Panc1 (cell line): Measurements from ENCODE around the gene STAB1. TPM values are rescaled to one million over a fixed set of nuclear protein-coding genes. Genes with fewer than 3 reads are reported as not detected.

Experiments
- ATAC-seq: fragments of 200-7000 bp; cut with Tn5 transposase; 2 replicates; pipeline ENCODE4 v1.9.1; 2020; ENCODE audit warnings: mild to moderate bottlenecking, moderate library complexity
- BruUV-seq: library from RNA; stranded (reverse); fragments of 400-500 nt; replicated peaks from 2 replicates; lab custom pipeline; 2021; lab: Mats Ljungman, UMichigan
- CTCF ChIA-PET: fragments of 300-600 bp; sonication (Branson Sonifier 250); formaldehyde crosslinking; loops from one replicate; lab custom pipeline; 2022; ENCODE audit warnings: antibody characterized with exemption; lab: Charles Lee
- POLR2A ChIA-PET: fragments of 300-600 bp; sonication (Branson Sonifier 250); formaldehyde crosslinking; loops from one replicate; lab custom pipeline; 2022; ENCODE audit warnings: antibody characterized with exemption; lab: Charles Lee
- DNase-seq: peaks from one replicate; pipeline ENCODE4 v3.0.0-alpha.2; 2010; ENCODE audit warnings: low read depth, low spot score
- H3K27ac ChIP-seq: 2 replicates; pipeline ENCODE4 v1.5.1; 2011; ENCODE audit warnings: mild to moderate bottlenecking, low read length, inconsistent platforms
- H3K27me3 ChIP-seq: fragments of 200-500 bp; sonication (Bioruptor generic); 2 replicates; pipeline ENCODE4 v1.6.0; 2014; ENCODE audit warnings: low read length, inconsistent platforms; ENCODE audit not compliant: control insufficient read depth, insufficient read depth
- H3K36me3 ChIP-seq: fragments of 200-500 bp; sonication (Bioruptor generic); 2 replicates; pipeline ENCODE4 v1.5.1; 2014; ENCODE audit warnings: inconsistent platforms, mild to moderate bottlenecking, low read length, moderate library complexity; ENCODE audit not compliant: control insufficient read depth, insufficient read depth
- H3K4me1 ChIP-seq: 2 replicates; pipeline ENCODE4 v1.5.1; 2011; ENCODE audit warnings: inconsistent platforms, mild to moderate bottlenecking, low read length, moderate library complexity; ENCODE audit not compliant: control insufficient read depth, insufficient read depth
- H3K4me3 ChIP-seq, 2 experiments: 2 replicates each; pipeline ENCODE4 v1.5.1; 2011 to 2012; ENCODE audit warnings: low read depth in 2 of 2, low read length in 2 of 2, mild to moderate bottlenecking in 2 of 2, inconsistent platforms in 1 of 2, moderate library complexity in 1 of 2
- H3K9me3 ChIP-seq: fragments of 200-500 bp; sonication (Bioruptor generic); 2 replicates; pipeline ENCODE4 v1.5.1; 2014; ENCODE audit warnings: low read depth, mild to moderate bottlenecking, inconsistent platforms, low read length, moderate library complexity; ENCODE audit not compliant: control insufficient read depth, insufficient read depth
- POLR2AphosphoS5 ChIP-seq: IDR thresholded peaks from 2 replicates; pipeline ENCODE4 v1.6.1; 2012; ENCODE audit warnings: mild to moderate bottlenecking, low read depth, low read length, moderate library complexity
- SIN3A ChIP-seq: IDR thresholded peaks from 2 replicates; pipeline ENCODE4 v1.6.1; 2012; ENCODE audit warnings: low read depth, mild to moderate bottlenecking, low read length, moderate library complexity, borderline replicate concordance; ENCODE audit not compliant: insufficient read depth
- TCF7L2 ChIP-seq: IDR thresholded peaks from 2 replicates; pipeline ENCODE4 v1.6.1; 2011; ENCODE audit warnings: mild to moderate bottlenecking, low read depth, low read length, inconsistent platforms
- in situ Hi-C: cut with HindIII; loops from 2 replicates; pipeline ENCODE4 v1.10.0; 2016; ENCODE audit warnings: low sequenced_read_pairs, low pct_unique_long_range_greater_than_20kb
- intact Hi-C: fragments of 100-400 bp; cut with micrococcal nuclease; formaldehyde crosslinking; loops from one replicate; pipeline ENCODE4 v1.10.0; 2022; ENCODE audit not compliant: unreplicated experiment
- total RNA-seq: library from RNA; stranded (reverse); gene quantifications from one replicate; pipeline ENCODE4 v1.2.1, GENCODE V29; 2021; ENCODE audit not compliant: unreplicated experiment
- TF ChIP-seq, protein P1 (sequence below): fragments of 450-650 bp; IDR thresholded peaks from 2 replicates; pipeline ENCODE4 v1.5.1; 2017; ENCODE audit warnings: mild to moderate bottlenecking
- TF ChIP-seq, protein P2 (sequence below), 2 experiments: IDR thresholded peaks; 2 replicates each; pipeline ENCODE4 v1.6.1; 2011 to 2012; ENCODE audit warnings: low read depth in 2 of 2, control low read depth in 1 of 2, low read length in 1 of 2, mild to moderate bottlenecking in 1 of 2, moderate library complexity in 1 of 2; ENCODE audit not compliant: insufficient read depth in 1 of 2

The STAB1 gene
- total RNA-seq, 1 experiment from 2014 or later: 0.39 TPM

GRCh38 chr3:52477796-52478095, 17.4 kb upstream of the STAB1 start:
- intact Hi-C loops: no loop called here
- ChIA-PET POLR2A (interaction anchor here (0.7 kb wide), 1 partner anchor 227 kb away, joined by 3 read pairs; no protein-coding TSS in a partner anchor), CTCF (no interaction called here)
- no peak for ATAC-seq
- Histone ChIP-seq H3K4me1 (no peaks in the 10 kb centered on the region), H3K27ac (no peak overlapping the region), H3K36me3 (peaks cover 3% of the 10 kb centered on the region; the same call in 1 of the 2 replicates), H3K4me3 (no peak overlapping the region), H3K9me3 (no peaks in the 10 kb centered on the region), H3K27me3 (no peaks in the 10 kb centered on the region)
- TF ChIP-seq, protein P1, sequence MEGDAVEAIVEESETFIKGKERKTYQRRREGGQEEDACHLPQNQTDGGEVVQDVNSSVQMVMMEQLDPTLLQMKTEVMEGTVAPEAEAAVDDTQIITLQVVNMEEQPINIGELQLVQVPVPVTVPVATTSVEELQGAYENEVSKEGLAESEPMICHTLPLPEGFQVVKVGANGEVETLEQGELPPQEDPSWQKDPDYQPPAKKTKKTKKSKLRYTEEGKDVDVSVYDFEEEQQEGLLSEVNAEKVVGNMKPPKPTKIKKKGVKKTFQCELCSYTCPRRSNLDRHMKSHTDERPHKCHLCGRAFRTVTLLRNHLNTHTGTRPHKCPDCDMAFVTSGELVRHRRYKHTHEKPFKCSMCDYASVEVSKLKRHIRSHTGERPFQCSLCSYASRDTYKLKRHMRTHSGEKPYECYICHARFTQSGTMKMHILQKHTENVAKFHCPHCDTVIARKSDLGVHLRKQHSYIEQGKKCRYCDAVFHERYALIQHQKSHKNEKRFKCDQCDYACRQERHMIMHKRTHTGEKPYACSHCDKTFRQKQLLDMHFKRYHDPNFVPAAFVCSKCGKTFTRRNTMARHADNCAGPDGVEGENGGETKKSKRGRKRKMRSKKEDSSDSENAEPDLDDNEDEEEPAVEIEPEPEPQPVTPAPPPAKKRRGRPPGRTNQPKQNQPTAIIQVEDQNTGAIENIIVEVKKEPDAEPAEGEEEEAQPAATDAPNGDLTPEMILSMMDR: no peak
- no peak for TF ChIP-seq TCF7L2
- TF ChIP-seq, protein P2, sequence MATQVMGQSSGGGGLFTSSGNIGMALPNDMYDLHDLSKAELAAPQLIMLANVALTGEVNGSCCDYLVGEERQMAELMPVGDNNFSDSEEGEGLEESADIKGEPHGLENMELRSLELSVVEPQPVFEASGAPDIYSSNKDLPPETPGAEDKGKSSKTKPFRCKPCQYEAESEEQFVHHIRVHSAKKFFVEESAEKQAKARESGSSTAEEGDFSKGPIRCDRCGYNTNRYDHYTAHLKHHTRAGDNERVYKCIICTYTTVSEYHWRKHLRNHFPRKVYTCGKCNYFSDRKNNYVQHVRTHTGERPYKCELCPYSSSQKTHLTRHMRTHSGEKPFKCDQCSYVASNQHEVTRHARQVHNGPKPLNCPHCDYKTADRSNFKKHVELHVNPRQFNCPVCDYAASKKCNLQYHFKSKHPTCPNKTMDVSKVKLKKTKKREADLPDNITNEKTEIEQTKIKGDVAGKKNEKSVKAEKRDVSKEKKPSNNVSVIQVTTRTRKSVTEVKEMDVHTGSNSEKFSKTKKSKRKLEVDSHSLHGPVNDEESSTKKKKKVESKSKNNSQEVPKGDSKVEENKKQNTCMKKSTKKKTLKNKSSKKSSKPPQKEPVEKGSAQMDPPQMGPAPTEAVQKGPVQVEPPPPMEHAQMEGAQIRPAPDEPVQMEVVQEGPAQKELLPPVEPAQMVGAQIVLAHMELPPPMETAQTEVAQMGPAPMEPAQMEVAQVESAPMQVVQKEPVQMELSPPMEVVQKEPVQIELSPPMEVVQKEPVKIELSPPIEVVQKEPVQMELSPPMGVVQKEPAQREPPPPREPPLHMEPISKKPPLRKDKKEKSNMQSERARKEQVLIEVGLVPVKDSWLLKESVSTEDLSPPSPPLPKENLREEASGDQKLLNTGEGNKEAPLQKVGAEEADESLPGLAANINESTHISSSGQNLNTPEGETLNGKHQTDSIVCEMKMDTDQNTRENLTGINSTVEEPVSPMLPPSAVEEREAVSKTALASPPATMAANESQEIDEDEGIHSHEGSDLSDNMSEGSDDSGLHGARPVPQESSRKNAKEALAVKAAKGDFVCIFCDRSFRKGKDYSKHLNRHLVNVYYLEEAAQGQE (IDR thresholded peaks at IDR 0.05; ENCODE audit: insufficient read depth in 1 of 2, low read depth in 2 of 2, low read length in 1 of 2): no peak
- no peak for TF ChIP-seq POLR2AphosphoS5
- TF ChIP-seq SIN3A: no peak
- in situ Hi-C loops: no loop called here
- no peak for DNase-seq
- no TSS peak for BruUV-seq

GRCh38 chr3:52479037-52479876, 15.9 kb upstream of the STAB1 start:
- no peak for DNase-seq
- Histone ChIP-seq H3K4me3 (no peak overlapping the region), H3K27ac (no peak overlapping the region), H3K27me3 (no peaks in the 10 kb centered on the region), H3K9me3 (no peaks in the 10 kb centered on the region), H3K36me3 (peaks cover 3% of the 10 kb centered on the region; the same call in 1 of the 2 replicates), H3K4me1 (no peaks in the 10 kb centered on the region)
- in situ Hi-C loops: no loop called here
- no peak for ATAC-seq
- intact Hi-C loops: no loop called here
- ChIA-PET CTCF (no interaction called here), POLR2A (interaction anchor here (0.6 kb wide), 1 partner anchor 332 kb away, joined by 4 read pairs; no protein-coding TSS in a partner anchor)
- TF ChIP-seq TCF7L2 (no peak), POLR2AphosphoS5 (no peak)
- TF ChIP-seq, protein P2 (IDR thresholded peaks at IDR 0.05; ENCODE audit: insufficient read depth in 1 of 2, low read depth in 2 of 2, low read length in 1 of 2): no peak
- TF ChIP-seq, protein P1: no peak
- no TSS peak for BruUV-seq
